ENCODE measurements around the gene PLXNB2.

GRCh38 chr22:50338860-50339462 is 31.5 kb upstream of the PLXNB2 start:
- TF ChIP-seq CTCF (IDR thresholded peaks at IDR 0.05; ENCODE audit: borderline replicate concordance, extremely low read depth, low read length, poor library complexity, severe bottlenecking) (no peak), EZH2 (IDR thresholded peaks at IDR 0.05; ENCODE audit: borderline replicate concordance, low read depth, low read length, severe bottlenecking) (no peak)

Measured in DND-41 (cell line).